Pancreas (tissue), 10 donors: ENCODE data around the gene SNAPC4. TPM values are rescaled to one million over a fixed set of nuclear protein-coding genes. Genes with fewer than 3 reads are reported as not detected.

ENCODE experiments used
- ATAC-seq, 4 donors: fragments of 200-7000 bp; cut with Tn5 transposase; one replicate each; pipeline versions ENCODE4 v1.8.0 to v1.9.1; 2020; ENCODE audit warnings: mild to moderate bottlenecking in 4 of 4, moderate library complexity in 4 of 4
- DNase-seq, 6 donors: peaks; one replicate each; pipeline ENCODE4 v3.0.0-alpha.2; 2020
- FAIRE-seq: peaks from 2 replicates; lab custom pipeline; 2012; peaks lifted over from hg19 to GRCh38; lab: Jason Lieb, UNC
- H3K27ac ChIP-seq, 4 donors: fragments of 200-600 bp; sonication (generic); 1 replicate in 3 of 4; 2 replicates in 1 of 4; pipeline versions ENCODE4 v1.5.0 to v1.8.0; 2020
- H3K27me3 ChIP-seq, 4 donors: fragments of 200-600 bp; one replicate each; pipeline ENCODE4 v1.8.0; 2021
- H3K36me3 ChIP-seq, 3 donors: fragments of 200-600 bp; sonication (generic) in 1 of 3; one replicate each; pipeline versions ENCODE4 v1.5.0 to v1.8.0; 2020 to 2021
- H3K4me1 ChIP-seq, 3 donors: fragments of 200-600 bp; one replicate each; pipeline ENCODE4 v1.8.0; 2021
- H3K4me3 ChIP-seq, 4 donors: fragments of 200-600 bp; sonication (generic) in 2 of 4; one replicate each; pipeline versions ENCODE4 v1.5.0 to v1.8.0; 2020 to 2021
- H3K9me3 ChIP-seq, 4 donors: fragments of 200-600 bp; one replicate each; pipeline ENCODE4 v1.8.0; 2021
- WGBS, 2 donors: extraction: QIAGEN DNeasy Blood & Tissue Kit; methylation state at CpG; one replicate each; pipeline ENCODE4 v1.1.7; 2013; 5-methylcytosine and 5-hydroxymethylcytosine counted together
- intact Hi-C, 3 donors: fragments of 100-400 bp; cut with DNase I; formaldehyde crosslinking; loops; one replicate each; pipeline versions ENCODE4 v1.11.1 to v1.14.2; 2022
- polyA plus RNA-seq, 2 donors: library from polyadenylated mRNA; stranded (reverse); fragments of 200-250 nt; gene quantifications; one replicate each; pipeline ENCODE4 v1.2.3, GENCODE V29; 2013
- total RNA-seq, 6 donors: library from RNA; stranded (reverse); fragmentation: NEBNext Ultra II Directional in 4 of 6; extraction: Animal tissue kit (Norgen Biotek cat#: 25700) in 4 of 6; gene quantifications; one replicate each; pipeline versions ENCODE4 v1.2.1 to v1.2.4, GENCODE V29; 2021 to 2023
- TF ChIP-seq, protein P1 (sequence below), 4 donors: fragments of 200-600 bp; sonication (generic) in 3 of 4; IDR thresholded peaks; one replicate each; pipeline versions ENCODE4 v1.5.0 to v1.8.0; 2021; ENCODE audit warnings: antibody characterized with exemption in 4 of 4
- donor health status: healthy with polysubstance abuse.
- donor health status: DM: no; HTN: no; CAD: no; lungs with moderate emphysema.
- donor health status: DM: no; HTN: no; CAD: no.
- donor health status: control.
- donor health status: control.
- donor health status: Bipolar disorder and iron deficiency.
- donor health status: DM: yes; HTN: yes; CAD: no.
- donor health status: DM: no; HTN: no; CAD: no.
- donor health status: DM: no; HTN: no; CAD: no.
- donor health status: DM: yes; HTN: yes; CAD: no.

Gene SNAPC4
- total and polyA plus RNA-seq, 8 donors = 3.8 to 22.0 (median 5.2) TPM

- intact Hi-C loops = no loop called here
- FAIRE-seq (no peak), ATAC-seq (no peak), DNase-seq (no peak)
- Histone ChIP-seq H3K4me1 (no peaks in the 10 kb centered on the region), H3K27ac (no peak overlapping the region), H3K9me3 (no peaks in the 10 kb centered on the region), H3K36me3 (peaks cover 0 to 53% (median 9%) of the 10 kb centered on the region in 3 donors), H3K27me3 (no peaks in the 10 kb centered on the region), H3K4me3 (no peak overlapping the region)
- TF ChIP-seq, protein P1, sequence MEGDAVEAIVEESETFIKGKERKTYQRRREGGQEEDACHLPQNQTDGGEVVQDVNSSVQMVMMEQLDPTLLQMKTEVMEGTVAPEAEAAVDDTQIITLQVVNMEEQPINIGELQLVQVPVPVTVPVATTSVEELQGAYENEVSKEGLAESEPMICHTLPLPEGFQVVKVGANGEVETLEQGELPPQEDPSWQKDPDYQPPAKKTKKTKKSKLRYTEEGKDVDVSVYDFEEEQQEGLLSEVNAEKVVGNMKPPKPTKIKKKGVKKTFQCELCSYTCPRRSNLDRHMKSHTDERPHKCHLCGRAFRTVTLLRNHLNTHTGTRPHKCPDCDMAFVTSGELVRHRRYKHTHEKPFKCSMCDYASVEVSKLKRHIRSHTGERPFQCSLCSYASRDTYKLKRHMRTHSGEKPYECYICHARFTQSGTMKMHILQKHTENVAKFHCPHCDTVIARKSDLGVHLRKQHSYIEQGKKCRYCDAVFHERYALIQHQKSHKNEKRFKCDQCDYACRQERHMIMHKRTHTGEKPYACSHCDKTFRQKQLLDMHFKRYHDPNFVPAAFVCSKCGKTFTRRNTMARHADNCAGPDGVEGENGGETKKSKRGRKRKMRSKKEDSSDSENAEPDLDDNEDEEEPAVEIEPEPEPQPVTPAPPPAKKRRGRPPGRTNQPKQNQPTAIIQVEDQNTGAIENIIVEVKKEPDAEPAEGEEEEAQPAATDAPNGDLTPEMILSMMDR (IDR thresholded peaks at IDR 0.05) = no peak
- 86 to 92% methylated on average over 14 of the region's 14 CpGs for WGBS, 2 donors
Measured at GRCh38 chr9:136389396-136389795, 10.6 kb downstream of the SNAPC4 start.

- H3K27me3 ChIP-seq = no peaks in the 10 kb centered on the region
- intact Hi-C loops = no loop called here
- TF ChIP-seq, protein P1 (IDR thresholded peaks at IDR 0.05) = no peak
- H3K4me1 ChIP-seq = no peaks in the 10 kb centered on the region
- 96 to 97% methylated on average over 19 of the region's 19 CpGs for WGBS, 2 donors
- no peak overlapping the region for H3K4me3 ChIP-seq
- peaks cover 0 to 49% (median 9%) of the 10 kb centered on the region in 3 donors for H3K36me3 ChIP-seq
- no peak for ATAC-seq
- no peaks in the 10 kb centered on the region for H3K9me3 ChIP-seq
- H3K27ac ChIP-seq = no peak overlapping the region
- no peak for DNase-seq
- no peak for FAIRE-seq
Measured at GRCh38 chr9:136387217-136387616, 12.8 kb downstream of the SNAPC4 start.

GRCh38 chr9:136386018-136386417 is 14.0 kb downstream of the SNAPC4 start:
- Histone ChIP-seq H3K9me3 (no peaks in the 10 kb centered on the region), H3K36me3 (peaks cover 0 to 52% (median 4%) of the 10 kb centered on the region in 3 donors), H3K4me3 (no peak overlapping the region), H3K27me3 (no peaks in the 10 kb centered on the region), H3K4me1 (no peaks in the 10 kb centered on the region), H3K27ac (no peak overlapping the region)
- no peak for FAIRE-seq
- ATAC-seq = no peak
- TF ChIP-seq, protein P1 (IDR thresholded peaks at IDR 0.05) = no peak
- intact Hi-C loops = no loop called here
- WGBS, 2 donors = 89 to 90% methylated on average over 13 of the region's 13 CpGs
- DNase-seq = no peak

DNA sequence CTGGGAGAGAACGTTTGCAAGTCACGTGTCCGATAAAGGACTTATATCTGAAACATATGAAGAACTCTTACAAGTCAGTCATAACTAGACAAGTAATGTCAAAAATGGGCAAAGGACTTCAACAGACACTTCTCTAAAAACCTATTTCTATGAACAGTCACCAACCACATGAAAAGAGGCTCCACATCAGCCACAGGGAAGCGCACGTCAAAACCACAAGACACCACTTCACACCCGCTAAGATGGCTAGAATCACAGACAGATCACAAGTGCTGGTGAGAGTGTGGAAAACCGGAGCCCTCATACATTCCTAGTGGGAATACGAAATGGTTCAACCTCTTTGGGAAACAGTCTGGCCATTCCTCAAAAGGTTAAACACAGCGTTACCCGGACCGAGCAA is 15.0 kb downstream of the SNAPC4 start:
- H3K4me1 ChIP-seq = no peaks in the 10 kb centered on the region
- H3K4me3 ChIP-seq = no peak overlapping the region
- intact Hi-C loops = no loop called here
- TF ChIP-seq, protein P1 (IDR thresholded peaks at IDR 0.05) = no peak
- DNase-seq = no peak
- H3K36me3 ChIP-seq = peaks cover 0 to 60% (median 4%) of the 10 kb centered on the region in 3 donors
- no peak for ATAC-seq
- FAIRE-seq = no peak
- WGBS, 2 donors = 92 to 95% methylated on average over 11 of the region's 11 CpGs
- H3K27me3 ChIP-seq = no peaks in the 10 kb centered on the region
- no peaks in the 10 kb centered on the region for H3K9me3 ChIP-seq
- no peak overlapping the region for H3K27ac ChIP-seq

- H3K27ac ChIP-seq = no peak overlapping the region
- ATAC-seq (no peak), DNase-seq (no peak), FAIRE-seq (no peak)
- H3K4me3 ChIP-seq = no peak overlapping the region
- intact Hi-C loops = no loop called here
- 96 to 98% methylated on average over 18 to 20 of the region's 20 CpGs for WGBS, 2 donors
- H3K4me1 ChIP-seq = no peaks in the 10 kb centered on the region
- TF ChIP-seq, protein P1 (IDR thresholded peaks at IDR 0.05) = no peak
- H3K9me3 ChIP-seq = no peaks in the 10 kb centered on the region
- peaks cover 0 to 55% (median 4%) of the 10 kb centered on the region in 3 donors for H3K36me3 ChIP-seq
- H3K27me3 ChIP-seq = no peaks in the 10 kb centered on the region
Measured at GRCh38 chr9:136383436-136383835, 16.5 kb downstream of the SNAPC4 start.
